ENCODE measurements around the gene NCBP2L. TPM values are rescaled to one million over a fixed set of nuclear protein-coding genes. Genes with fewer than 3 reads are reported as not detected.

Gene NCBP2L
- total RNA-seq, 6 experiments from 2014 or later = not detected

DNA sequence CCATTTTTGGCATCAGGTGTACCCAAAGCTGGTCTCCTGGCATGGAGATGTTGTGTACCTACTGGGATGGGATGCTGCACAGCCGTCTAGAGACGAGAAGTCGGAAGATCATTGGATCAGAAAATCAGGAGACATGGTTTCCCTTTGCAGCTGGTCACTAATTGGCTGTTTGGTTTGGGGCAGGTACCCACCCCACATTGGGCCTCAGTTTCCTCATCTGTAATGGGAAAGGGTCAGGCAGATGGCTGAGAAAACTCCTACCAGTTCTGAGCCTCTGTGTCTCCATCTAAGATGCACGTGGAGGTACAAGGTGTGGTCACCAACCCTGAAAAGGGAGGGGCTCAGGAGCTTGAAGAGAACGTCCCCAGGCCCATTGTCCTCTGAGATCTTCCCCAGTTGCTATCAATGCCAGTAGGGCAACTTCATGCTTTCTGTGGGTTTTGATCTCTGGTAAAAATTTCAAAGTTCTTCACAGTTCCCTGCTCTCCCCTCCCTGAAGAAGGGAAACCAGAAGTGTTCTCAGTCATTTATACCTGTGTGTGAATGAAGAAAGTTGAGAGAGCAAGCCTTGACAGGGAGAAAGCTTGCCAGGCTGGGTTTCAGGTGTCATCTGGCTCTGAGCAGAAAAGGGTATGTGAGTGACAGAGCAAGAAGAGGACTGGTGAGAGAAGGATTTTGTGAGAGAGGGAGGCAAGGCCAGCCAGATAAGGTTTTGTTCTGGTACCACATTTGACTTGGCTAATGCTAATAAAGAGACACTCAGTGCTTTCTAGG, 17.0 kb upstream of the NCBP2L start:
- TF ChIP-seq, protein P1, sequence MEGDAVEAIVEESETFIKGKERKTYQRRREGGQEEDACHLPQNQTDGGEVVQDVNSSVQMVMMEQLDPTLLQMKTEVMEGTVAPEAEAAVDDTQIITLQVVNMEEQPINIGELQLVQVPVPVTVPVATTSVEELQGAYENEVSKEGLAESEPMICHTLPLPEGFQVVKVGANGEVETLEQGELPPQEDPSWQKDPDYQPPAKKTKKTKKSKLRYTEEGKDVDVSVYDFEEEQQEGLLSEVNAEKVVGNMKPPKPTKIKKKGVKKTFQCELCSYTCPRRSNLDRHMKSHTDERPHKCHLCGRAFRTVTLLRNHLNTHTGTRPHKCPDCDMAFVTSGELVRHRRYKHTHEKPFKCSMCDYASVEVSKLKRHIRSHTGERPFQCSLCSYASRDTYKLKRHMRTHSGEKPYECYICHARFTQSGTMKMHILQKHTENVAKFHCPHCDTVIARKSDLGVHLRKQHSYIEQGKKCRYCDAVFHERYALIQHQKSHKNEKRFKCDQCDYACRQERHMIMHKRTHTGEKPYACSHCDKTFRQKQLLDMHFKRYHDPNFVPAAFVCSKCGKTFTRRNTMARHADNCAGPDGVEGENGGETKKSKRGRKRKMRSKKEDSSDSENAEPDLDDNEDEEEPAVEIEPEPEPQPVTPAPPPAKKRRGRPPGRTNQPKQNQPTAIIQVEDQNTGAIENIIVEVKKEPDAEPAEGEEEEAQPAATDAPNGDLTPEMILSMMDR (IDR thresholded peaks at IDR 0.05) = no peak
- no peak for TF ChIP-seq POLR2A (IDR thresholded peaks at IDR 0.05)
- DNase-seq = no peak
- no peak for ATAC-seq
- H3K4me1 ChIP-seq = peaks cover 0 to 6% (median 0%) of the 10 kb centered on the region in 4 donors
- no peaks in the 10 kb centered on the region for H3K9me3 ChIP-seq
- 83% methylated on average over 4 of the region's 5 CpGs for WGBS (ENCODE audit: insufficient coverage, low coverage, low lambda C conversion rate, missing lambda C conversion rate)
- no peaks in the 10 kb centered on the region for H3K27me3 ChIP-seq
- H3K4me3 ChIP-seq = no peak overlapping the region
- intact Hi-C loops (cut with DNase I) = no loop called here
- H3K36me3 ChIP-seq = no peaks in the 10 kb centered on the region
- H3K27ac ChIP-seq = no peak overlapping the region

GRCh38 chrX:107763647-107764046, 13.9 kb upstream of the NCBP2L start:
- Histone ChIP-seq H3K27ac (no peak overlapping the region), H3K36me3 (no peaks in the 10 kb centered on the region), H3K9me3 (no peaks in the 10 kb centered on the region), H3K27me3 (no peaks in the 10 kb centered on the region), H3K4me1 (no peaks in the 10 kb centered on the region), H3K4me3 (no peak overlapping the region)
- ATAC-seq (no peak), DNase-seq (no peak)
- intact Hi-C loops (cut with DNase I) = no loop called here
- TF ChIP-seq, protein P1 (IDR thresholded peaks at IDR 0.05) = no peak
- no peak for TF ChIP-seq POLR2A (IDR thresholded peaks at IDR 0.05)
- WGBS (ENCODE audit: insufficient coverage, low coverage, low lambda C conversion rate, missing lambda C conversion rate) = 63% methylated on average over 1 of the region's 1 CpG

GRCh38 chrX:107764845-107765608, 12.5 kb upstream of the NCBP2L start:
- Histone ChIP-seq H3K27me3 (no peaks in the 10 kb centered on the region), H3K36me3 (peaks cover 0 to 2% (median 0%) of the 10 kb centered on the region in 4 donors), H3K9me3 (no peaks in the 10 kb centered on the region), H3K4me3 (no peak overlapping the region), H3K27ac (no peak overlapping the region), H3K4me1 (no peaks in the 10 kb centered on the region)
- intact Hi-C loops (cut with DNase I) = no loop called here
- 73% methylated on average over 8 of the region's 11 CpGs for WGBS (ENCODE audit: insufficient coverage, low coverage, low lambda C conversion rate, missing lambda C conversion rate)
- TF ChIP-seq, protein P1 (IDR thresholded peaks at IDR 0.05) = no peak
- TF ChIP-seq POLR2A (IDR thresholded peaks at IDR 0.05) = no peak
- no peak for ATAC-seq
- no peak for DNase-seq

DNA sequence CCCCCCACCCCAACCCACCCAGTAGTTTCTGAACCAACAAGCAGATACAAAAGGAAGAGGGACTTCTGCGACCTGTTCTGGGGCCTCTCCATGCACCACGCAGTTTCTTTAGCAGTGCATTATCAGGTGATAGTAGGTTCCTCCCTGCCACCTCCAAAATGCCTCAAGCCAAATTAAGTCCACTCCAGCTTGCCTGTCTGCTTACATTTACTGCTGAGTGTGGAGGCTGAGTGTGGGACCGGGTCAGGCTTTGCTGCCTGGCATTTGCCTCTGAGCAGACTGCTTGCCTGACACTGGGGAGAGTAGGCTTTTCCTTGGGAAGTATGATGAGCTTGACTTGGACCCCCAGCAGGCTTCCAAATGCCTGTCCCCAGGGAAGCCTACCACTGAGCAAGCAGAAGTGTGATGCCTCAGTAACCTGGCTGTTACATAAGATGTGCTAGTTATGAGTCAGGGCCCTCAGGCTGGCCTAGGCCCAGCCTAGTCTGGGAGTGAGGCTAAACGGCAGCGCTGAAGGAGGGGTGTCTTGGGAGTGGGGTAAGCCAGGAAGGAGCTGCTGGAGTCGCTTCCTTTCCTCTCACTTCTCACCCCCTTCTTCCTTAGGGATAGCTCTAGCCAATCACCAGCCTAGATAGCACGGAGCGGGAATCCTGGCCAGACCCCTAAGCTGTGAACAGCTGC, 10.9 kb upstream of the NCBP2L start:
- peak in 3 of 4 donors; percentile 32 to 53 (median 35) for ATAC-seq
- no peak overlapping the region for H3K27ac ChIP-seq
- H3K4me3 ChIP-seq = no peak overlapping the region
- no peak for DNase-seq
- H3K27me3 ChIP-seq = no peaks in the 10 kb centered on the region
- no peaks in the 10 kb centered on the region for H3K4me1 ChIP-seq
- TF ChIP-seq, protein P1 (IDR thresholded peaks at IDR 0.05) = no peak
- no peak for TF ChIP-seq POLR2A (IDR thresholded peaks at IDR 0.05)
- WGBS (ENCODE audit: insufficient coverage, low coverage, low lambda C conversion rate, missing lambda C conversion rate) = 76% methylated on average over 7 of the region's 8 CpGs
- H3K9me3 ChIP-seq = no peaks in the 10 kb centered on the region
- intact Hi-C loops (cut with DNase I) = no loop called here
- peaks cover 0 to 2% (median 0%) of the 10 kb centered on the region in 4 donors for H3K36me3 ChIP-seq
